ENCODE measurements around the gene NLRP4.

Gene NLRP4

DNA sequence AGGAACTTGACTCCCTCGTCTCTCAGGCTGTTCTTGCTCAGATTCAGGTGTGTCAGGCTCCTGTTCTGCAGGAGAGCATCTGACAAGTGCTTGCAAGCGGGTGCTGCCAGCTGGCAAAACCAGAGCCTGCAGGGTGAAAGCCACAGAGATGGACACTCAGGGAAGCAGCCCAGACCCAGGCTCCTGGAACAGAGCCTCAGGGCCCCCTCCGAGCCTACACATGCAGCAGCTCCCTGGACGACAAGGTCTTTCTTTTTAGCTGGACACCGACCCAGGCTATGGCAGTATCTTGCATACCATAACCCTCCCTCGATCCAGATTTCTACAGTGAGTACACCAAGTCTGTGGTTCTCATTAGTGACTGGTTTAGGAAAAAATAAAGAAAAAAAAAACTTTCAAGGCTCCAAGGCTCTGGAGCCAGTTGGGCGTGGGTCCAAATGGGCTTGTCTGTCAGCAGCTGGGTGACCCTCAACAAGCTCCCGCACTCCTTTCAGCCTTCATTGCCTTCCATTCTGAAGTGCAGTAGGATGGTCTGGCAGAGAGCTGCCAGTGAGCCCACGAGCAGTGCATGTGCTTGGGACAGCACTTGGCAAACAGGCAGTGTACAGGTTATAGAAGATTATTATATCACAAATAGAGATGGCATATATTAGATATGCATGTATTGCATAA, 65.9 kb downstream of the NLRP4 start:
- TF ChIP-seq GLIS3 (CRISPR knock-in tag; IDR thresholded peaks at IDR 0.05) (no peak), TOX (CRISPR knock-in tag; IDR thresholded peaks at IDR 0.05; ENCODE audit: borderline replicate concordance) (no peak), ZFP30 (CRISPR knock-in tag; IDR thresholded peaks at IDR 0.05) (no peak), ZNF565 (CRISPR knock-in tag; conservative IDR thresholded peaks at IDR 0.05; ENCODE audit: low read depth) (no peak), ESRRG (CRISPR knock-in tag; IDR thresholded peaks at IDR 0.05) (no peak), ZFP3 (CRISPR knock-in tag; IDR thresholded peaks at IDR 0.05) (no peak), SNAI2 (CRISPR knock-in tag; IDR thresholded peaks at IDR 0.05) (no peak), ARNTL (CRISPR knock-in tag; IDR thresholded peaks at IDR 0.05; ENCODE audit: borderline replicate concordance, low read depth) (no peak), PPARA (CRISPR knock-in tag; IDR thresholded peaks at IDR 0.05; ENCODE audit: borderline replicate concordance) (no peak), OSR1 (CRISPR knock-in tag; IDR thresholded peaks at IDR 0.05) (no peak), ZNF8 (CRISPR knock-in tag; IDR thresholded peaks at IDR 0.05) (no peak), ZC3H10 (CRISPR knock-in tag; IDR thresholded peaks at IDR 0.05) (no peak)
- TF ChIP-seq, protein P1, sequence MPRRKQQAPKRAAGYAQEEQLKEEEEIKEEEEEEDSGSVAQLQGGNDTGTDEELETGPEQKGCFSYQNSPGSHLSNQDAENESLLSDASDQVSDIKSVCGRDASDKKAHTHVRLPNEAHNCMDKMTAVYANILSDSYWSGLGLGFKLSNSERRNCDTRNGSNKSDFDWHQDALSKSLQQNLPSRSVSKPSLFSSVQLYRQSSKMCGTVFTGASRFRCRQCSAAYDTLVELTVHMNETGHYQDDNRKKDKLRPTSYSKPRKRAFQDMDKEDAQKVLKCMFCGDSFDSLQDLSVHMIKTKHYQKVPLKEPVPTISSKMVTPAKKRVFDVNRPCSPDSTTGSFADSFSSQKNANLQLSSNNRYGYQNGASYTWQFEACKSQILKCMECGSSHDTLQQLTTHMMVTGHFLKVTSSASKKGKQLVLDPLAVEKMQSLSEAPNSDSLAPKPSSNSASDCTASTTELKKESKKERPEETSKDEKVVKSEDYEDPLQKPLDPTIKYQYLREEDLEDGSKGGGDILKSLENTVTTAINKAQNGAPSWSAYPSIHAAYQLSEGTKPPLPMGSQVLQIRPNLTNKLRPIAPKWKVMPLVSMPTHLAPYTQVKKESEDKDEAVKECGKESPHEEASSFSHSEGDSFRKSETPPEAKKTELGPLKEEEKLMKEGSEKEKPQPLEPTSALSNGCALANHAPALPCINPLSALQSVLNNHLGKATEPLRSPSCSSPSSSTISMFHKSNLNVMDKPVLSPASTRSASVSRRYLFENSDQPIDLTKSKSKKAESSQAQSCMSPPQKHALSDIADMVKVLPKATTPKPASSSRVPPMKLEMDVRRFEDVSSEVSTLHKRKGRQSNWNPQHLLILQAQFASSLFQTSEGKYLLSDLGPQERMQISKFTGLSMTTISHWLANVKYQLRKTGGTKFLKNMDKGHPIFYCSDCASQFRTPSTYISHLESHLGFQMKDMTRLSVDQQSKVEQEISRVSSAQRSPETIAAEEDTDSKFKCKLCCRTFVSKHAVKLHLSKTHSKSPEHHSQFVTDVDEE (CRISPR knock-in tag; IDR thresholded peaks at IDR 0.05) = no peak
- ATAC-seq = no peak

DNA sequence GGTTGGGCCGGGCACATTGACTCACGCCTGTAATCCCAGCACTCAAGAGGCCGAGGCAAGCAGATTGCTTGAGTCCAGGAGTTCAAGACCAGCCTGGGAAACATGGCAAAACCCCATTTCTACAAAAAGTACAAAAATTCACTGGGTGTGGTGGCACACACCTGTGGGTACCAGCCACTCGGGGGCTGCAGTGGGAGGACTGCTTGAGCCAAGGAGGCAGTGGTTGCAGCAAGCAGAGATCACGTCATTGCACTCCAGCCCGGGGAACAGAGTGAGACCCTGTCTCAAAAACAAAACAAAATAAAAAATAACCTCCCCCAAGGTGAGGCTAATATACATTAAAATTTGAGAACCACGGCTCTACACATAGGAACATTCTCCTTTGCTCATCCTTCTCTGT, 70.9 kb downstream of the NLRP4 start:
- TF ChIP-seq GLIS3 (CRISPR knock-in tag; IDR thresholded peaks at IDR 0.05) (no peak), RARB (CRISPR knock-in tag; IDR thresholded peaks at IDR 0.05) (no peak)
- TF ChIP-seq, protein P2, sequence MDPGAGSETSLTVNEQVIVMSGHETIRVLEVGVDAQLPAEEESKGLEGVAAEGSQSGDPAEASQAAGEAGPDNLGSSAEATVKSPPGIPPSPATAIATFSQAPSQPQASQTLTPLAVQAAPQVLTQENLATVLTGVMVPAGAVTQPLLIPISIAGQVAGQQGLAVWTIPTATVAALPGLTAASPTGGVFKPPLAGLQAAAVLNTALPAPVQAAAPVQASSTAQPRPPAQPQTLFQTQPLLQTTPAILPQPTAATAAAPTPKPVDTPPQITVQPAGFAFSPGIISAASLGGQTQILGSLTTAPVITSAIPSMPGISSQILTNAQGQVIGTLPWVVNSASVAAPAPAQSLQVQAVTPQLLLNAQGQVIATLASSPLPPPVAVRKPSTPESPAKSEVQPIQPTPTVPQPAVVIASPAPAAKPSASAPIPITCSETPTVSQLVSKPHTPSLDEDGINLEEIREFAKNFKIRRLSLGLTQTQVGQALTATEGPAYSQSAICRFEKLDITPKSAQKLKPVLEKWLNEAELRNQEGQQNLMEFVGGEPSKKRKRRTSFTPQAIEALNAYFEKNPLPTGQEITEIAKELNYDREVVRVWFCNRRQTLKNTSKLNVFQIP (CRISPR knock-in tag; IDR thresholded peaks at IDR 0.05; ENCODE audit: borderline replicate concordance, low read depth) = no peak
- TF ChIP-seq, protein P3, sequence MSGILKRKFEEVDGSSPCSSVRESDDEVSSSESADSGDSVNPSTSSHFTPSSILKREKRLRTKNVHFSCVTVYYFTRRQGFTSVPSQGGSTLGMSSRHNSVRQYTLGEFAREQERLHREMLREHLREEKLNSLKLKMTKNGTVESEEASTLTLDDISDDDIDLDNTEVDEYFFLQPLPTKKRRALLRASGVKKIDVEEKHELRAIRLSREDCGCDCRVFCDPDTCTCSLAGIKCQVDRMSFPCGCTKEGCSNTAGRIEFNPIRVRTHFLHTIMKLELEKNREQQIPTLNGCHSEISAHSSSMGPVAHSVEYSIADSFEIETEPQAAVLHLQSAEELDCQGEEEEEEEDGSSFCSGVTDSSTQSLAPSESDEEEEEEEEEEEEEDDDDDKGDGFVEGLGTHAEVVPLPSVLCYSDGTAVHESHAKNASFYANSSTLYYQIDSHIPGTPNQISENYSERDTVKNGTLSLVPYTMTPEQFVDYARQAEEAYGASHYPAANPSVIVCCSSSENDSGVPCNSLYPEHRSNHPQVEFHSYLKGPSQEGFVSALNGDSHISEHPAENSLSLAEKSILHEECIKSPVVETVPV (CRISPR knock-in tag; IDR thresholded peaks at IDR 0.05) = no peak
- ATAC-seq = no peak

DNA sequence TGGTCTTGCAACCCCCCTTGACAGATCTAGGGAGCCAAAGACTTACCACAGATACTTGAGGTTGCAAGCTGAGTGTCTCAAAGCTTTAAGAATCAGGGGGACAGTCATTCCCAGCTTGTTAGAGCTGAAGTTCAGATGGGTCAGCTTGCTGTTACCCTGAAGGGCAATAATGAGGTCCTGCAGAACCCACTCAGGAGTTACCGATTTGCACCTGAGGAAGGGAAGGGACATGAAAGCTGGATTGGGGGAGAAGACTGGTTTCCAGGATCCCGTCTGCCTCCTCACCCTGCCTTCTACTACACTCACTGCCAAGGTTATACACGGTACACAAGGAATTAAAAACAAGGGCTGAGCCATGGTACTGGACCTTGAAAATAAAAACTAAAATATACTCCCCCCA, 71.4 kb downstream of the NLRP4 start:
- no peak for TF ChIP-seq ZNF8 (CRISPR knock-in tag; IDR thresholded peaks at IDR 0.05)
- TF ChIP-seq, protein P1 (CRISPR knock-in tag; IDR thresholded peaks at IDR 0.05) = no peak

DNA sequence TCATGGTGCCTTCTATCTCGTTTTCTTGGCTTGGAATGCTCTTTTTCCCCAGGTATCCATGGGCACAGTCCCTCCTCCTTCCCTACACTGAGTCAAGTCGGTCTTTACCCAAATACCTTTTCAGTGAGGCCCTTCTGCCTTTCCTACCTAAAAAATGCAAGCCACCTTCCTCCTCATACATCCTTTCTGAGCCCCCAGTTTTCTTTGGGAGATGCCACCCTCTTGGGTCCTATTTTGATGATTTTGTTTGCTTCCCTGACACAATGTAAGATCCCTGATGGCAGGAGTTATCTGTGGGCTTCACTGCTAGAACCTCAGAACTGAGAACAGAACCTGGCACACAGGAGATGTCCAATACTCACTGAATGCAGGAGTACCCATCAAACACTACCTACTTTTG, 73.5 kb downstream of the NLRP4 start:
- ATAC-seq = no peak
- TF ChIP-seq ZNF565 (CRISPR knock-in tag; conservative IDR thresholded peaks at IDR 0.05; ENCODE audit: low read depth) = no peak
- TF ChIP-seq, protein P4, sequence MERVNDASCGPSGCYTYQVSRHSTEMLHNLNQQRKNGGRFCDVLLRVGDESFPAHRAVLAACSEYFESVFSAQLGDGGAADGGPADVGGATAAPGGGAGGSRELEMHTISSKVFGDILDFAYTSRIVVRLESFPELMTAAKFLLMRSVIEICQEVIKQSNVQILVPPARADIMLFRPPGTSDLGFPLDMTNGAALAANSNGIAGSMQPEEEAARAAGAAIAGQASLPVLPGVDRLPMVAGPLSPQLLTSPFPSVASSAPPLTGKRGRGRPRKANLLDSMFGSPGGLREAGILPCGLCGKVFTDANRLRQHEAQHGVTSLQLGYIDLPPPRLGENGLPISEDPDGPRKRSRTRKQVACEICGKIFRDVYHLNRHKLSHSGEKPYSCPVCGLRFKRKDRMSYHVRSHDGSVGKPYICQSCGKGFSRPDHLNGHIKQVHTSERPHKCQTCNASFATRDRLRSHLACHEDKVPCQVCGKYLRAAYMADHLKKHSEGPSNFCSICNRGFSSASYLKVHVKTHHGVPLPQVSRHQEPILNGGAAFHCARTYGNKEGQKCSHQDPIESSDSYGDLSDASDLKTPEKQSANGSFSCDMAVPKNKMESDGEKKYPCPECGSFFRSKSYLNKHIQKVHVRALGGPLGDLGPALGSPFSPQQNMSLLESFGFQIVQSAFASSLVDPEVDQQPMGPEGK (CRISPR knock-in tag; IDR thresholded peaks at IDR 0.05; ENCODE audit: borderline replicate concordance) = no peak
- TF ChIP-seq, protein P3 (CRISPR knock-in tag; IDR thresholded peaks at IDR 0.05) = no peak
- TF ChIP-seq BACH2 (CRISPR knock-in tag; IDR thresholded peaks at IDR 0.05; ENCODE audit: borderline replicate concordance) = no peak
- TF ChIP-seq TCF4 (CRISPR knock-in tag; IDR thresholded peaks at IDR 0.05; ENCODE audit: borderline replicate concordance) = no peak
- TF ChIP-seq ZNF70 (CRISPR knock-in tag; IDR thresholded peaks at IDR 0.05) = no peak
- TF ChIP-seq, protein P5, sequence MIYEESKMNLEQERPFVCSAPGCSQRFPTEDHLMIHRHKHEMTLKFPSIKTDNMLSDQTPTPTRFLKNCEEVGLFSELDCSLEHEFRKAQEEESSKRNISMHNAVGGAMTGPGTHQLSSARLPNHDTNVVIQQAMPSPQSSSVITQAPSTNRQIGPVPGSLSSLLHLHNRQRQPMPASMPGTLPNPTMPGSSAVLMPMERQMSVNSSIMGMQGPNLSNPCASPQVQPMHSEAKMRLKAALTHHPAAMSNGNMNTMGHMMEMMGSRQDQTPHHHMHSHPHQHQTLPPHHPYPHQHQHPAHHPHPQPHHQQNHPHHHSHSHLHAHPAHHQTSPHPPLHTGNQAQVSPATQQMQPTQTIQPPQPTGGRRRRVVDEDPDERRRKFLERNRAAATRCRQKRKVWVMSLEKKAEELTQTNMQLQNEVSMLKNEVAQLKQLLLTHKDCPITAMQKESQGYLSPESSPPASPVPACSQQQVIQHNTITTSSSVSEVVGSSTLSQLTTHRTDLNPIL (CRISPR knock-in tag; IDR thresholded peaks at IDR 0.05; ENCODE audit: low read depth) = no peak

More for the DNA sequence above, 71.4 kb downstream of the NLRP4 start:
- ATAC-seq = no peak

All from SK-N-SH treated with all-trans-retinoic acid at 6 μM for 48 hours (cell line).